Keratinocyte (primary cell): Measurements from ENCODE around the gene CCDC194. TPM values are rescaled to one million over a fixed set of nuclear protein-coding genes. Genes with fewer than 3 reads are reported as not detected.

ENCODE experiments used
- DNase-seq: peaks from one replicate; pipeline ENCODE4 v3.0.0-alpha.2; 2011; ENCODE audit warnings: low read depth, missing footprints, low spot score
- FAIRE-seq: peaks from 2 replicates; lab custom pipeline; 2011; peaks lifted over from hg19 to GRCh38; lab: Jason Lieb, UNC
- H2AFZ ChIP-seq: 2 replicates; pipeline ENCODE4 v1.6.0; 2012; ENCODE audit warnings: low read length, control low read depth, inconsistent platforms; ENCODE audit not compliant: control insufficient read depth
- H3K27ac ChIP-seq: 2 replicates; pipeline ENCODE4 v1.5.1; 2011; ENCODE audit warnings: low read length; ENCODE audit not compliant: control insufficient read depth, insufficient read depth
- H3K27me3 ChIP-seq: 3 replicates; pipeline ENCODE4 v1.6.0; 2011; ENCODE audit warnings: low read length; ENCODE audit not compliant: control insufficient read depth, insufficient read depth; ENCODE audit errors: extremely low read depth
- H3K36me3 ChIP-seq, 2 experiments: 2 replicates in 1 of 2; 3 replicates in 1 of 2; pipeline ENCODE4 v1.5.1; 2011; ENCODE audit warnings: low read length in 2 of 2, mild to moderate bottlenecking in 1 of 2; ENCODE audit not compliant: control insufficient read depth in 2 of 2, insufficient read depth in 2 of 2; ENCODE audit errors: extremely low read depth in 1 of 2
- H3K4me1 ChIP-seq: 3 replicates; pipeline ENCODE4 v1.5.1; 2011; ENCODE audit warnings: low read length; ENCODE audit not compliant: control insufficient read depth, insufficient read depth; ENCODE audit errors: extremely low read depth
- H3K4me2 ChIP-seq: 3 replicates; pipeline ENCODE4 v1.6.0; 2011; ENCODE audit warnings: low read depth, low read length; ENCODE audit not compliant: control insufficient read depth, insufficient read depth; ENCODE audit errors: extremely low read depth
- H3K4me3 ChIP-seq, 3 experiments: fragments of 200-600 bp in 1 of 3; sonication (generic) in 1 of 3; 2 replicates in 2 of 3; 3 replicates in 1 of 3; pipeline ENCODE4 v1.5.1; 2011 to 2016; ENCODE audit warnings: low read length in 3 of 3, mild to moderate bottlenecking in 3 of 3, control low read depth in 2 of 3, inconsistent platforms in 1 of 3, low read depth in 1 of 3, mixed read lengths in 1 of 3, mixed run types in 1 of 3, moderate library complexity in 1 of 3; ENCODE audit not compliant: control insufficient read depth in 2 of 3, insufficient read depth in 2 of 3; ENCODE audit errors: extremely low read depth in 1 of 3
- H3K79me2 ChIP-seq: 2 replicates; pipeline ENCODE4 v1.6.0; 2012; ENCODE audit warnings: low read length; ENCODE audit not compliant: control insufficient read depth, insufficient read depth
- H3K9ac ChIP-seq: 3 replicates; pipeline ENCODE4 v1.6.0; 2011; ENCODE audit warnings: low read length; ENCODE audit not compliant: control insufficient read depth, insufficient read depth; ENCODE audit errors: extremely low read depth
- H3K9me1 ChIP-seq: 3 replicates; pipeline ENCODE4 v1.6.0; 2011; ENCODE audit warnings: low read length; ENCODE audit not compliant: control insufficient read depth, insufficient read depth; ENCODE audit errors: extremely low read depth
- H3K9me3 ChIP-seq: 2 replicates; pipeline ENCODE4 v1.5.1; 2012; ENCODE audit warnings: low read depth, low read length; ENCODE audit not compliant: control insufficient read depth
- H4K20me1 ChIP-seq: 3 replicates; pipeline ENCODE4 v1.6.0; 2011; ENCODE audit warnings: low read length; ENCODE audit not compliant: control insufficient read depth, insufficient read depth; ENCODE audit errors: extremely low read depth
- EZH2 ChIP-seq: IDR thresholded peaks from one replicate; pipeline ENCODE4 v1.6.1; 2012; ENCODE audit warnings: inconsistent platforms, mild to moderate bottlenecking, low read length, moderate library complexity
- dilution Hi-C: fragments of 300-500 bp; cut with MboI; formaldehyde crosslinking; loops from one replicate; pipeline ENCODE4 v1.7.0; 2020; ENCODE audit warnings: low sequenced_read_pairs; ENCODE audit not compliant: extremely low pct_ligation_motif_present
- polyA plus RNA-seq, 5 experiments: library from polyadenylated mRNA; depleted of rRNA in 3 of 5; stranded (reverse) in 3 of 5; stranded (forward) in 1 of 5; unstranded in 1 of 5; fragments of >200 nt; gene quantifications; 1 replicate in 1 of 5; 2 replicates in 3 of 5; 3 replicates in 1 of 5; pipeline versions ENCODE4 v1.2.1 to v1.2.3, GENCODE V29; 2011 to 2012; ENCODE audit warnings: missing spikeins in 2 of 5, low read depth in 1 of 5, low replicate concordance in 1 of 5
- TF ChIP-seq, protein P1 (sequence below), 3 experiments: IDR thresholded peaks in 1 of 3; conservative IDR thresholded peaks in 1 of 3; optimal IDR thresholded peaks in 1 of 3; 2 replicates in 2 of 3; 3 replicates in 1 of 3; pipeline versions ENCODE3 to v1.5.1; 2011; ENCODE audit warnings: low read length in 3 of 3, mild to moderate bottlenecking in 3 of 3, moderate library complexity in 2 of 3, control low read depth in 1 of 3, inconsistent platforms in 1 of 3; ENCODE audit not compliant: insufficient read depth in 2 of 3; ENCODE audit errors: extremely low read depth in 1 of 3

Gene CCDC194
- polyA plus RNA-seq, 1 donor (not counting 4 experiments of a cell fraction or from before 2014, with no cell fraction given): not detected

- Histone ChIP-seq H3K27me3 (peaks cover 3% of the 10 kb centered on the region), H3K4me3 (no peak overlapping the region), H3K4me2 (no peak overlapping the region), H3K36me3 (no peaks in the 10 kb centered on the region), H3K4me1 (no peaks in the 10 kb centered on the region), H3K27ac (no peak overlapping the region), H2AFZ (no peak overlapping the region), H3K9me1 (no peaks in the 10 kb centered on the region), H3K79me2 (no peaks in the 10 kb centered on the region), H3K9me3 (no peaks in the 10 kb centered on the region), H4K20me1 (no peaks in the 10 kb centered on the region), H3K9ac (no peak overlapping the region)
- DNase-seq: no peak
- TF ChIP-seq, protein P1, sequence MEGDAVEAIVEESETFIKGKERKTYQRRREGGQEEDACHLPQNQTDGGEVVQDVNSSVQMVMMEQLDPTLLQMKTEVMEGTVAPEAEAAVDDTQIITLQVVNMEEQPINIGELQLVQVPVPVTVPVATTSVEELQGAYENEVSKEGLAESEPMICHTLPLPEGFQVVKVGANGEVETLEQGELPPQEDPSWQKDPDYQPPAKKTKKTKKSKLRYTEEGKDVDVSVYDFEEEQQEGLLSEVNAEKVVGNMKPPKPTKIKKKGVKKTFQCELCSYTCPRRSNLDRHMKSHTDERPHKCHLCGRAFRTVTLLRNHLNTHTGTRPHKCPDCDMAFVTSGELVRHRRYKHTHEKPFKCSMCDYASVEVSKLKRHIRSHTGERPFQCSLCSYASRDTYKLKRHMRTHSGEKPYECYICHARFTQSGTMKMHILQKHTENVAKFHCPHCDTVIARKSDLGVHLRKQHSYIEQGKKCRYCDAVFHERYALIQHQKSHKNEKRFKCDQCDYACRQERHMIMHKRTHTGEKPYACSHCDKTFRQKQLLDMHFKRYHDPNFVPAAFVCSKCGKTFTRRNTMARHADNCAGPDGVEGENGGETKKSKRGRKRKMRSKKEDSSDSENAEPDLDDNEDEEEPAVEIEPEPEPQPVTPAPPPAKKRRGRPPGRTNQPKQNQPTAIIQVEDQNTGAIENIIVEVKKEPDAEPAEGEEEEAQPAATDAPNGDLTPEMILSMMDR (optimal IDR thresholded peaks at IDR 0.05 in 1 of 3, IDR thresholded peaks at IDR 0.05 in 1 of 3, conservative IDR thresholded peaks at IDR 0.05 in 1 of 3; ENCODE audit: extremely low read depth in 1 of 3, insufficient read depth in 2 of 3, low read length in 3 of 3): no peak
- TF ChIP-seq EZH2: no peak
- FAIRE-seq: no peak
- dilution Hi-C loops: no loop called here
Measured at GRCh38 chr19:17404015-17404414, 10.0 kb upstream of the CCDC194 start.

GRCh38 chr19:17402982-17403855, 9.2 kb upstream of the CCDC194 start:
- no peak for TF ChIP-seq EZH2
- TF ChIP-seq, protein P1 (optimal IDR thresholded peaks at IDR 0.05 in 1 of 3, IDR thresholded peaks at IDR 0.05 in 1 of 3, conservative IDR thresholded peaks at IDR 0.05 in 1 of 3; ENCODE audit: extremely low read depth in 1 of 3, insufficient read depth in 2 of 3, low read length in 3 of 3): no peak
- Histone ChIP-seq H3K9me1 (no peaks in the 10 kb centered on the region), H3K9me3 (no peaks in the 10 kb centered on the region), H3K79me2 (no peaks in the 10 kb centered on the region), H3K27me3 (peaks cover 3% of the 10 kb centered on the region), H3K36me3 (no peaks in the 10 kb centered on the region), H3K27ac (no peak overlapping the region), H3K4me1 (no peaks in the 10 kb centered on the region), H2AFZ (no peak overlapping the region), H3K9ac (no peak overlapping the region), H4K20me1 (no peaks in the 10 kb centered on the region), H3K4me3 (no peak overlapping the region), H3K4me2 (no peak overlapping the region)
- FAIRE-seq (no peak), DNase-seq (no peak)
- dilution Hi-C loops: no loop called here
